HFF-Myc (cell line): ENCODE measurements around the gene TAF12.
"Not testable (repeated sequence)": the region's sequence is repeated elsewhere in the genome, so short reads cannot be mapped to it uniquely, and the experiment has no call there.

ENCODE experiments used
- DNase-seq: peaks from one replicate; pipeline ENCODE4 v3.0.0-alpha.2; 2011; ENCODE audit warnings: low read depth; ENCODE audit errors: extremely low read depth
- H3K4me3 ChIP-seq: replicated peaks from 2 replicates; pipeline ENCODE4 v1.5.1; 2011; ENCODE audit warnings: low read depth, mild to moderate bottlenecking, control low read depth, low read length
- TF ChIP-seq, protein P1 (sequence below): IDR thresholded peaks from 2 replicates; pipeline ENCODE4 v1.5.1; 2012; ENCODE audit warnings: mild to moderate bottlenecking, low read depth, low read length, control low read depth; ENCODE audit errors: missing control alignments

TAF12 gene

DNA sequence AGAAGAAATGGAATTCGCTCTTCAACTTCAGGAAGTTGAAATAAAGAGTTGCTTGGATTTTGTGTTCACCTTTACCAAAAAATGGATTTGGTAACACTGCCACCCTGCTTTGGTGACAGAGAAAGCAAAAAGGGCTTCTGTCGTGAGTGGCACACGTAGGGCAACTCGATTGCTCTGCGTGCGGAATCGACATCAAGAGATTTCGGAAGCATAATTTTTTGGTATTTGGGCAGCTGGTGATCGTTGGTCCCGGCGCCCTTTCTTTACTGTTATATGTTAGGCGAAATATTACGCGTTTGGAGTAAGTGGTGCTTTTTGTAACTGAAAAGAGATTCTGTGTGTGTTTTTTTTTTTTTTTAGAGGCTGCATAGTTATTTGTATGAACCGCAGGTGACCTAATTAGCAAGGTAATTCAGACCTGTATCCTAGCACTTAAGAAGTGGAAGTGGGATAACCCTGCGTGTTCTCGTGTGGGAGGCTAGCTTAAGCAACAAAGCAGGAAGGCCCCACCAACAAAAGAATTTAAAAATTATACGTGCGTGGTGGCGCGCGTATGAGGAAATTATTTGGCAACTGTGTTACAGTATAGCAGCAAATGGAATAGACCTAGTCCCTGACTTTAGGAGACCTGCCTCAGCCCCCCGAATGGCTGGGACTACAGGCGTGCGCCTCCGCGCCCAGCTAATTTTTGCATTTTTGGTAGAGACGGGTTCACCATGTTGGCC is 5.8 kb upstream of the TAF12 start, which contains the start of gene RNU11:
TSS of gene RNU11 (plus strand) at position 127 of the 725 bp plus-strand sequence.
- DNase-seq, result peak; percentile 94
- H3K4me3 ChIP-seq, result peak within 1 kb of the TSS; percentile 33
- TF ChIP-seq, protein P1, sequence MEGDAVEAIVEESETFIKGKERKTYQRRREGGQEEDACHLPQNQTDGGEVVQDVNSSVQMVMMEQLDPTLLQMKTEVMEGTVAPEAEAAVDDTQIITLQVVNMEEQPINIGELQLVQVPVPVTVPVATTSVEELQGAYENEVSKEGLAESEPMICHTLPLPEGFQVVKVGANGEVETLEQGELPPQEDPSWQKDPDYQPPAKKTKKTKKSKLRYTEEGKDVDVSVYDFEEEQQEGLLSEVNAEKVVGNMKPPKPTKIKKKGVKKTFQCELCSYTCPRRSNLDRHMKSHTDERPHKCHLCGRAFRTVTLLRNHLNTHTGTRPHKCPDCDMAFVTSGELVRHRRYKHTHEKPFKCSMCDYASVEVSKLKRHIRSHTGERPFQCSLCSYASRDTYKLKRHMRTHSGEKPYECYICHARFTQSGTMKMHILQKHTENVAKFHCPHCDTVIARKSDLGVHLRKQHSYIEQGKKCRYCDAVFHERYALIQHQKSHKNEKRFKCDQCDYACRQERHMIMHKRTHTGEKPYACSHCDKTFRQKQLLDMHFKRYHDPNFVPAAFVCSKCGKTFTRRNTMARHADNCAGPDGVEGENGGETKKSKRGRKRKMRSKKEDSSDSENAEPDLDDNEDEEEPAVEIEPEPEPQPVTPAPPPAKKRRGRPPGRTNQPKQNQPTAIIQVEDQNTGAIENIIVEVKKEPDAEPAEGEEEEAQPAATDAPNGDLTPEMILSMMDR, result no peak

DNA sequence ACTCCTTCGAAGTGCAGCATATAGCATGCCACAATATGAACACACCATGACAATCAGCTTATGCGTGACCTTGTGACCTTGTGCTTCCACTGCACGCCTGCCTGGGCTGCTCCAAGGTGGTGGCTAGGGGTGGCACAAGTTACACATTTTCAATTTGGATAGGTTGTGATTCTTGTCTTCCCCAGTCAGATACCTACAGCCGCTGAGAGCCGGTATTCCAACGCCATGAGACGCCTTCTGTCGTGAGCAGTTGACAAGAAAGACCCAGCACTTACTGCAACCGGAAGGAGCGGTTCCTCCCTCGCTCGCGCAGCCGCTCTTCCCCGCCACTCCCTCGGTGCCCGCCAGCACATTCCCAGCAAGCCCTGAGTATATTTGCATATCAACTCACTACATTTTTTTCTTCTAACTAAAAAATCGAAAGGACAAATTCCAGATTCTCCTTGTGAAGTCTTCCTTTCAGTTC is 5.2 kb upstream of the TAF12 start:
- TF ChIP-seq, protein P1, result no peak
- DNase-seq, result peak; percentile 83
- peak overlapping the region; percentile 33 for H3K4me3 ChIP-seq

DNA sequence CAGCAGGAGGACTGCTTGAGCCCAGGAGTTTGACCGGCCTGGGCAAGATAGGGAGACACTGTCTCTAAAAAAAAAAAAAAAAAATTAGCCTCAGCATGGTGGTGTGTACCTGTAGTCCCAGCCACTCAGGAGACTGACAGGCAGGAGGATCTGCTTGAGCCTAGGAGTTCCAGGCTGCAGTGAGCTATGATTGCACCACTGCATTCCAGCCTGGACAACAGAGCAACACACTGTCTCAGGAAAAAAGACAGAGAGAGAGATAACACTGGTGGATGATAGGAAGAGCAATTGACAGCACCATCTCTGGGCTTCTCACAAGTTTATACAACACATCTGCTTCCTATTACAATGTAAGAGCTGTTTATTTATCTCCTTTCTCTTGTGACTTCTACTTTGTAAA is 3.2 kb upstream of the TAF12 start:
- no peak for DNase-seq
- TF ChIP-seq, protein P1, result no peak

DNA sequence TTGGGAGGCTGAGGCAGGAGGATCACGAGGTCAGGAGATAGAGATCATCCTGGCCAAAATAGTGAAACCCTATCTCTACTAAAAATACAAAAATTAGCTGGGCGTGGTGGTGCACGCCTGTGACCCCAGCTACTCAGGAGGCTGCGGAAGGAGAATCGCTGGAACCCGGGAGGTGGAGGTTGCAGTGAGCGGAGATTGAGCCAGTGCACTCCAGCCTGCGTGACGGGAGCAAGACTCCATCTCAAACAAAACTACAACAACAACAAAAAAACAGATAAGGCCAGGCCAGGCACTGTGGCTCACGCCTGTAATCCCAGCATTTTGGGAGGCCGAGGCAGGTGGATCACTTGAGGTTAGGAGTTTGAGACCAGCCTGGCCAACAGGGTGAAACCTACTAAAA is 2.5 kb upstream of the TAF12 start:
- H3K4me3 ChIP-seq, result not testable (repeated sequence)

More for the DNA sequence above, 3.2 kb upstream of the TAF12 start:
- H3K4me3 ChIP-seq, result no peak overlapping the region

DNA sequence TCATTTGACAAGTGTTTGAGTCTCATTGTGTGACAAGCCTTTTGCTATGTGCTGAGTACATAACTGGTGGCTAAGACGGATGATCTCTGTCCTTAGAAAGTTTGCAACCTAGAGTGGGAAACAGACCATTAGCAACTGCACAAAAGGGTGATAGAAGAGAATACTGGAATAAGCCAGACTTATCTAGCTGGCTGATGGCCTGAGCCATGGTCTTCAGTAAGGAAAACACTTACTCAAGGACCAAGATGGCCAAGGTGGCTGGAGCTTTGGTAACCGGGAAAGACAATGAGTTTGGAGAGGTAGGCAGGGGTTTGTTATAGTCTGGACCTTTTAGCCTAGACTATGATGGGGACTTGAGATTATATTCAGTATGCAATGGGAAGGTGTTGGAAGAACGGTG is 1.6 kb upstream of the TAF12 start:
- DNase-seq, result no peak
- H3K4me3 ChIP-seq, result peak overlapping the region; percentile 98; the same call in 1 of the 2 replicates
- TF ChIP-seq, protein P1, result no peak

More for the DNA sequence above, 2.5 kb upstream of the TAF12 start:
- not testable (repeated sequence) for DNase-seq

DNA sequence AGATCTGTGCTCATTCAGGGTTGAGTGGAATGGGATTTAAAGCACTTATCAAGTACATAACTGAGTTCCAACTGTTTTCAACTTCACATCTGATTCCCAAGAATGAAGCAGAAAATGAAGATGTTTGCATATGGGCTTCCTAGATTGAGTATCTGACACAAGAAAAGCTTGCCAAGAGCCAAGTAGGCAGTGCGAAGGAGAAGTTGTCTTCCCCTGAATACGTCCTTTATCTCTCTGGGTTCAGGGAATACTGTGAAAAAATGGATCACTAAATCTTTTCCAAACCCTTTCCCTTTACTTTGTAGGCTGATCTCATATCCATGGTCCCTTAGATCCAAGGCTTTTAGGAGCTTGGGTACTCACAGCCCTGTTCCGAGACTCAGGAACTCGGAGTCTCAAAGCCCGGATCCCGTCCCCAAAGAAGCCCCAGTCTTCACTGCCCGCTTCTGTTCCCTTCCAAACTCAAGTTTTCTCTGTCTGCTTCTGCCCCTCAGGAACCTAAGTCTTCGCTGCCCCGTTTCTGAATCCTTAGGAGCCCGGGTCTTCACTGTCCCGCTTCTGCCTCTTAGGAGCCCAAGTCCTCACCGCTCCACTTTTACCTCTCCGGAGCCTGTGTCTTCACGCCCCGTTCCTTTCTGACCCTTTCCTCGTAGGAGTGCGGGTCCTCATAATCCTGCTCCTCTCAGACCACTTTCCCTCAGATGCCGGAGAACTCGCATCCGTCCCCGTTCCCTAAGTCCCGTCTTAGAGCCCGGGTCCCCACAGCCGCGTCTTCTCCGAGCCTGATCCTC is 616 bp downstream of the TAF12 start:
- peak overlapping the region; percentile 98 for H3K4me3 ChIP-seq
- TF ChIP-seq, protein P1, result no peak
- DNase-seq, result no peak

DNA sequence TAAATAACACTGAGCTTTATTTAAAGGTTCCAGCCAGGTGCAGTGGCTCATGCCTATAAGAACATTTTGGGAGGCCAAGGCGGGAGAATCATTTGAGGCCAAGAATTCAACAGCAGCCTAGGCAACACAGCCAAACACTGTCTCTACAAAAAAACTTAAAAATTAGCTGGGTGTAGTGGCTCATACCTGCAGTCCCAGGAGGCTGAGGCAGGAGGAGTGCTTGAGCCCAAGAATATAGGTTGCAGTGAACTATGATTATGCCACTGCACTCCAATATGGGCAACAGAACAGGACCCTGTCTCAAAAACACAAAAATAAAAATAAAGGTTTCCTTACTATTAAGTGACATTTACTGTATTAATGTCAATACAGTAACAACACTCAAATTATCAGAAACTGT is 2.1 kb downstream of the TAF12 start:
- DNase-seq, result no peak
- no peak overlapping the region for H3K4me3 ChIP-seq
- TF ChIP-seq, protein P1, result peak; percentile 35
